Upper lobe of left lung (tissue), 6 donors: Measurements from ENCODE around the gene SLC9A9. TPM values are rescaled to one million over a fixed set of nuclear protein-coding genes. Genes with fewer than 3 reads are reported as not detected.

Experiments used
- ATAC-seq, 2 donors: fragments of 200-7000 bp; cut with Tn5 transposase; one replicate each; pipeline ENCODE4 v1.9.1; 2022; ENCODE audit warnings: mild to moderate bottlenecking in 2 of 2, moderate library complexity in 2 of 2; ENCODE audit not compliant: low FRiP score in 2 of 2
- DNase-seq, 2 donors: peaks; one replicate each; pipeline ENCODE4 v3.0.0-alpha.2; 2019 to 2020
- H3K27ac ChIP-seq, 4 donors: fragments of 200-600 bp; sonication (generic); one replicate each; pipeline ENCODE4 v1.5.1; 2016 to 2019
- H3K27me3 ChIP-seq, 4 donors: fragments of 200-600 bp; sonication (generic); one replicate each; pipeline ENCODE4 v1.5.1; 2017 to 2019
- H3K36me3 ChIP-seq, 4 donors: fragments of 200-600 bp; sonication (generic); one replicate each; pipeline ENCODE4 v1.5.1; 2016 to 2019
- H3K4me1 ChIP-seq, 4 donors: fragments of 200-600 bp; sonication (generic); one replicate each; pipeline ENCODE4 v1.5.1; 2018 to 2019
- H3K4me3 ChIP-seq, 4 donors: fragments of 200-600 bp; sonication (generic); one replicate each; pipeline ENCODE4 v1.5.1; 2017 to 2019; ENCODE audit warnings: mild to moderate bottlenecking in 2 of 4, moderate library complexity in 1 of 4
- H3K9me3 ChIP-seq, 4 donors: fragments of 200-600 bp; sonication (generic); one replicate each; pipeline ENCODE4 v1.5.1; 2018 to 2019
- EP300 ChIP-seq, 4 donors: sonication (generic); formaldehyde crosslinking; IDR thresholded peaks; one replicate each; pipeline ENCODE4 v1.5.1; 2017; ENCODE audit warnings: antibody characterized with exemption in 4 of 4, control low read depth in 2 of 4
- POLR2A ChIP-seq, 4 donors: fragments of 450-650 bp; IDR thresholded peaks; one replicate each; pipeline ENCODE4 v1.5.1; 2016 to 2017; ENCODE audit warnings: antibody characterized with exemption in 4 of 4, mild to moderate bottlenecking in 2 of 4
- POLR2AphosphoS5 ChIP-seq, 2 donors: sonication (generic); formaldehyde crosslinking; IDR thresholded peaks; one replicate each; pipeline ENCODE4 v1.5.1; 2017; ENCODE audit warnings: antibody characterized with exemption in 2 of 2
- WGBS, 2 donors: methylation state at CpG; one replicate each; pipeline ENCODE4 v1.1.5; 2017 to 2018; 5-methylcytosine and 5-hydroxymethylcytosine counted together
- total RNA-seq, 6 donors: library from RNA; depleted of rRNA in 4 of 6; stranded (reverse); fragments of >200 nt in 4 of 6; gene quantifications; one replicate each; pipeline versions ENCODE4 v1.1.0 to v1.2.1, GENCODE V29; 2016 to 2021
- TF ChIP-seq, protein P1 (sequence below), 6 experiments: fragments of 450-650 bp in 4 of 6; fragments of 200-600 bp in 2 of 6; sonication (generic) in 2 of 6; IDR thresholded peaks; one replicate each; pipeline ENCODE4 v1.5.1; 2016 to 2019; ENCODE audit warnings: antibody characterized with exemption in 6 of 6
- donor health status: DM: no; HTN: no; CAD: no; lungs with moderate emphysema.
- donor health status: DM: no; HTN: yes; CAD: no; lungs with severe emphysema.

Gene SLC9A9
- total RNA-seq, 6 donors from 2014 or later: 4.2 to 20.4 (median 8.7) TPM

DNA sequence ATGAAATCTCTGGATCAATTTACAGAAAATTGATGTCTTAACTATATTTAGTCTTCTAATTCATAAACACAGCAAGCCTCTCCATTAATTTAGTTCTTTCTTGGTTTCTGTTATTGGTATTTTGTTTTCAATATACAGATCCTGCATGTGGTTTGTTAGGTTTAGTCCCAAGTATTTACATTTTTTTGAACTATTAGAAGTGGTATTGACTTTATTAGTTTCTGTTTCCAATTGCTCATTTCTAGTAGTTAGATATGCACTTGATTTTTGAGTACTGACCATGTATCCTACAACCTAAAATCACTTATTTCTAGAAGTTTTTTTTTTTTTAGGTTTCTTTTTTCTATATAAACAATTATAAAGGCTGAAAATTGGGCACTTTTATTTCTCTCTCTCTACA, 392.8 kb downstream of the SLC9A9 start:
- no peak overlapping the region for H3K4me3 ChIP-seq
- TF ChIP-seq EP300 (IDR thresholded peaks at IDR 0.05) (no peak), POLR2A (IDR thresholded peaks at IDR 0.05) (no peak), POLR2AphosphoS5 (IDR thresholded peaks at IDR 0.05) (no peak)
- TF ChIP-seq, protein P1, sequence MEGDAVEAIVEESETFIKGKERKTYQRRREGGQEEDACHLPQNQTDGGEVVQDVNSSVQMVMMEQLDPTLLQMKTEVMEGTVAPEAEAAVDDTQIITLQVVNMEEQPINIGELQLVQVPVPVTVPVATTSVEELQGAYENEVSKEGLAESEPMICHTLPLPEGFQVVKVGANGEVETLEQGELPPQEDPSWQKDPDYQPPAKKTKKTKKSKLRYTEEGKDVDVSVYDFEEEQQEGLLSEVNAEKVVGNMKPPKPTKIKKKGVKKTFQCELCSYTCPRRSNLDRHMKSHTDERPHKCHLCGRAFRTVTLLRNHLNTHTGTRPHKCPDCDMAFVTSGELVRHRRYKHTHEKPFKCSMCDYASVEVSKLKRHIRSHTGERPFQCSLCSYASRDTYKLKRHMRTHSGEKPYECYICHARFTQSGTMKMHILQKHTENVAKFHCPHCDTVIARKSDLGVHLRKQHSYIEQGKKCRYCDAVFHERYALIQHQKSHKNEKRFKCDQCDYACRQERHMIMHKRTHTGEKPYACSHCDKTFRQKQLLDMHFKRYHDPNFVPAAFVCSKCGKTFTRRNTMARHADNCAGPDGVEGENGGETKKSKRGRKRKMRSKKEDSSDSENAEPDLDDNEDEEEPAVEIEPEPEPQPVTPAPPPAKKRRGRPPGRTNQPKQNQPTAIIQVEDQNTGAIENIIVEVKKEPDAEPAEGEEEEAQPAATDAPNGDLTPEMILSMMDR (IDR thresholded peaks at IDR 0.05): no peak
- no peaks in the 10 kb centered on the region for H3K27me3 ChIP-seq
- no peaks in the 10 kb centered on the region for H3K4me1 ChIP-seq
- H3K9me3 ChIP-seq: no peaks in the 10 kb centered on the region
- no peaks in the 10 kb centered on the region for H3K36me3 ChIP-seq
- ATAC-seq (no peak), DNase-seq (no peak)
- H3K27ac ChIP-seq: no peak overlapping the region

DNA sequence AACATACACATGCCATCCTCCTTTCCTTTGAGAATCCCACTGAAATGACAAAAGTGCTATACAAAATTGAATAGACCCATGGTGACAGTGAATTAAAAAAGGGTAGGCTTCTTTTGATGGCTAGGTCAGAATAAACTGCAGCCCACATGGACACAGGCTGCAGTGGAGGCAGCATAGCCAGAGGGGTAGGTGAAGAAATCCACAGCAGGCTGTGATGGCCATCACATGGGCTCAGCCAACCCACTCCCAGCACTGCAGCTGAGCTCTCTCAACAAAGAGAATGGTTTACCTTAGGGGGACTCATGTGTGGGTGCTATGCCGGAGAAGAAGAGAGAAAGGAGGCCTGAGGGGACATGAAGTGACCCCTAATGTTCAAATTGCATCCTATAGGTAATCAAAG, 397.6 kb downstream of the SLC9A9 start:
- H3K27me3 ChIP-seq: no peaks in the 10 kb centered on the region
- H3K4me1 ChIP-seq: no peaks in the 10 kb centered on the region
- H3K9me3 ChIP-seq: no peaks in the 10 kb centered on the region
- H3K36me3 ChIP-seq: no peaks in the 10 kb centered on the region
- no peak overlapping the region for H3K27ac ChIP-seq
- no peak for DNase-seq
- no peak overlapping the region for H3K4me3 ChIP-seq
- TF ChIP-seq POLR2A (IDR thresholded peaks at IDR 0.05) (no peak), EP300 (IDR thresholded peaks at IDR 0.05) (no peak), POLR2AphosphoS5 (IDR thresholded peaks at IDR 0.05) (no peak)
- TF ChIP-seq, protein P1 (IDR thresholded peaks at IDR 0.05): no peak
- 83 to 96% methylated on average over 1 of the region's 1 CpG for WGBS, 2 donors
- no peak for ATAC-seq

DNA sequence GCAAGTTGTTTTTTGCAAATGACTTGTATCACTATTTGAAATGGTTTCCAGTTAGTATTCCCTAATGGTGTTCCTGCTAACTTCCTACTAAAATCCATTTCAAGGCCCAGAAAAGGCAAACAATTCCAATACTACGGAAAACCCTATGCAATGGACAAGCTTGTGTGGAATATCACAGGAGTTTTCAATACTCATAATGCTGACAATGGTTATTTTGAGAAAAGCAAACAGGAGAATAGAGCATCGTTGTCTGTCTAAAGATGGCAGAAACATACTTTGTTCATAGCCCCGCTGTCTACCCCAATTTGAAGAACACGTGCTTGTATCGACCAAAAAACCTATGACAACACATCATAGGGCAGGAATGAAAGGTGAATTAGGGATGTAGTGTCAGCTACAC, 400.8 kb downstream of the SLC9A9 start:
- no peak for ATAC-seq

DNA sequence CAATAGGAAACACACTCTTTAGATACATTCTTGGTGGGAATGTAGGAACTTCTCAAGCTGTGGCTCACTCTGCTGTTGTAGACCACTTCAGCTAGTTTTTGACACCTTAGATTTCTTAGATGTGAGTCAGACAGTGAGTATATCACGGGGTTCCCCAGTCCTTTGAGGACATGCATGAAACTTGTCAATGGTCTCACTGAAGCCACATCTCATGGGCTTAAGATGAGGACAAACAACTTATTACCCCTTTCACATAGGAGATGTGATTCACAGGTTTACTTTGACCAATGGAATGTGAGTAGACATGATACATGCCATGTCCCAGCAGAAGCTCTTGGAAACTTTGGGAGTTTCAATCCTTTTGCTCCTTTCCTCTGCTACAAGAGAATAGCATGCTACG, 403.1 kb downstream of the SLC9A9 start:
- no peak for DNase-seq
- no peak for ATAC-seq
- no peaks in the 10 kb centered on the region for H3K36me3 ChIP-seq
- no peak overlapping the region for H3K4me3 ChIP-seq
- H3K27me3 ChIP-seq: no peaks in the 10 kb centered on the region
- H3K4me1 ChIP-seq: peaks cover 15 to 22% (median 19%) of the 10 kb centered on the region in 4 donors
- no peaks in the 10 kb centered on the region for H3K9me3 ChIP-seq
- WGBS, 2 donors: 82 to 100% methylated on average over 2 of the region's 2 CpGs
- TF ChIP-seq EP300 (IDR thresholded peaks at IDR 0.05) (peak in 1 of 4 donors; percentile 21), POLR2A (IDR thresholded peaks at IDR 0.05) (no peak)
- H3K27ac ChIP-seq: peak overlapping the region in 1 of 4 donors; percentile 71

More for the DNA sequence above, 400.8 kb downstream of the SLC9A9 start:
- TF ChIP-seq EP300 (IDR thresholded peaks at IDR 0.05) (no peak), POLR2A (IDR thresholded peaks at IDR 0.05) (no peak), POLR2AphosphoS5 (IDR thresholded peaks at IDR 0.05) (no peak)
- TF ChIP-seq, protein P1 (IDR thresholded peaks at IDR 0.05): no peak
- WGBS, 2 donors: 87 to 98% methylated on average over 5 of the region's 5 CpGs
- DNase-seq: no peak
- Histone ChIP-seq H3K27ac (no peak overlapping the region), H3K4me3 (no peak overlapping the region), H3K4me1 (peaks cover 15 to 22% (median 19%) of the 10 kb centered on the region in 4 donors), H3K36me3 (no peaks in the 10 kb centered on the region), H3K9me3 (no peaks in the 10 kb centered on the region), H3K27me3 (no peaks in the 10 kb centered on the region)

DNA sequence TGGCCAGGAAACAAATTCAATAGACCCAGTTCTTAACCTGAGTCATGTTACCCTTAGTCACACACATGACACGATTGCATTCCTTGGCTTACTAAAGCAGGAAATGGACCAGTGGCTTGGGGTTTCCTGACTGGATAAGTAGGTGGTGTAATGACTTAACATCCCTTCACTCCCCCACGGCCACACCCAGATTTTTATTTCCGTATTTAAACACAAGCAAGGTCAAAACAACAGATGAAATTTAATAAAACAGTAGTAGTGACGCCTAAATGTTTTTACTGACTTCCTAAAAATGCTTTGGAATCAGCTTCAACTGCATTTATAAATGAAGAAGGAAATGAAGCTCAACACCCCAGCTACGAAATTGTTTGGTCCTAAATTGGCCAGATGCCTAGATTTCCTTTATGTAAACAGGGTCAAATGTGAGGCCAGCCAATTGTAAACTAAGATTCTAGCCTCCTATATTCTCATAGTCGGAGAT, 404.4 kb downstream of the SLC9A9 start:
- Histone ChIP-seq H3K27ac (peak overlapping the region; percentile 39 to 71 (median 50)), H3K36me3 (no peaks in the 10 kb centered on the region), H3K4me1 (peaks cover 15 to 22% (median 19%) of the 10 kb centered on the region in 4 donors), H3K4me3 (no peak overlapping the region), H3K9me3 (no peaks in the 10 kb centered on the region), H3K27me3 (no peaks in the 10 kb centered on the region)
- 6 to 8% methylated on average over 6 of the region's 6 CpGs for WGBS, 2 donors
- peak; percentile 90 to 91 for ATAC-seq
- DNase-seq: peak in 1 of 2 donors; percentile 86
- TF ChIP-seq POLR2AphosphoS5 (IDR thresholded peaks at IDR 0.05): peak; percentile 67 to 93
- TF ChIP-seq, protein P1 (IDR thresholded peaks at IDR 0.05): no peak
- no peak for TF ChIP-seq POLR2A (IDR thresholded peaks at IDR 0.05)
- peak in 2 of 4 donors; percentile 66 to 95 for TF ChIP-seq EP300 (IDR thresholded peaks at IDR 0.05)
